BJ (cell line): ENCODE measurements around the gene NPR2. TPM values are rescaled to one million over a fixed set of nuclear protein-coding genes. Genes with fewer than 3 reads are reported as not detected.

Experiments
- CTCF ChIA-PET: fragments of 350-600 bp; formaldehyde crosslinking; extraction: SDS; loops from one replicate; lab custom pipeline; 2021; ENCODE audit warnings: antibody characterized with exemption, inconsistent platforms; lab: Yijun Ruan, JAX
- POLR2A ChIA-PET: fragments of 300-600 bp; sonication (Branson Sonifier 250); formaldehyde crosslinking; extraction: SDS; loops from one replicate; lab custom pipeline; 2021; ENCODE audit warnings: antibody characterized with exemption; lab: Charles Lee
- DNase-seq: peaks from one replicate; pipeline ENCODE4 v3.0.0-alpha.2; 2011; ENCODE audit warnings: low read depth
- H3K27me3 ChIP-seq: 2 replicates; pipeline ENCODE4 v1.6.0; 2011; ENCODE audit warnings: low read length; ENCODE audit not compliant: control insufficient read depth, insufficient read depth
- H3K36me3 ChIP-seq: 2 replicates; pipeline ENCODE4 v1.5.1; 2011; ENCODE audit warnings: low read length; ENCODE audit not compliant: control insufficient read depth, insufficient read depth
- H3K4me3 ChIP-seq: 2 replicates; pipeline ENCODE4 v1.5.1; 2011; ENCODE audit warnings: low read depth, mild to moderate bottlenecking, control low read depth, low read length
- polyA plus RNA-seq: library from polyadenylated mRNA; depleted of rRNA; stranded (reverse); fragments of >200 nt; gene quantifications from 2 replicates; pipeline ENCODE4 v1.2.3, GENCODE V29; 2011
- TF ChIP-seq, protein P1 (sequence below): IDR thresholded peaks from 2 replicates; pipeline ENCODE4 v1.5.1; 2011; ENCODE audit warnings: low read depth, mild to moderate bottlenecking, control low read depth, inconsistent platforms, low read length, moderate library complexity; ENCODE audit not compliant: insufficient read depth

Gene NPR2
- polyA plus RNA-seq, 1 experiment = 33.4 TPM

DNA sequence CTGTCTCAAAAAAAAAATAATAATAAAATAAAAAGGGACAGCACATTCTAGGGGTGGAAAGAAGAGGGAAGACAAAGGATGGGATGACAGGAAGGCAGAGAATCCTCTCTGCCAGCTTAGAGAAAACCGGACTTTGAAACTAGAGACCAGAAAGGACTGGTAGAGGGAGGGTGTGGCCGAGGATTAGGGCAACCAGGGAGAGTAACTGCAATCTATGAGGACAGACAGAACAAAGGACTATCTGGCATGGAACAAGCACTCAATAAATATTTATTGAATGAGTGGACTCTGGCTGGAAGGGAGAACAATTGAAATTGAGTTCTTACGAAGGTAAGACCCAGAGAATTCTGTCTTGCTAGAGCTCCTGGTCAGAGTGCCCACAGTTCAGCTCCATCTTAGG is 44.8 kb upstream of the NPR2 start:
- H3K4me3 ChIP-seq = peak overlapping the region; percentile 5; the same call in 1 of the 2 replicates
- DNase-seq = no peak
- TF ChIP-seq, protein P1, sequence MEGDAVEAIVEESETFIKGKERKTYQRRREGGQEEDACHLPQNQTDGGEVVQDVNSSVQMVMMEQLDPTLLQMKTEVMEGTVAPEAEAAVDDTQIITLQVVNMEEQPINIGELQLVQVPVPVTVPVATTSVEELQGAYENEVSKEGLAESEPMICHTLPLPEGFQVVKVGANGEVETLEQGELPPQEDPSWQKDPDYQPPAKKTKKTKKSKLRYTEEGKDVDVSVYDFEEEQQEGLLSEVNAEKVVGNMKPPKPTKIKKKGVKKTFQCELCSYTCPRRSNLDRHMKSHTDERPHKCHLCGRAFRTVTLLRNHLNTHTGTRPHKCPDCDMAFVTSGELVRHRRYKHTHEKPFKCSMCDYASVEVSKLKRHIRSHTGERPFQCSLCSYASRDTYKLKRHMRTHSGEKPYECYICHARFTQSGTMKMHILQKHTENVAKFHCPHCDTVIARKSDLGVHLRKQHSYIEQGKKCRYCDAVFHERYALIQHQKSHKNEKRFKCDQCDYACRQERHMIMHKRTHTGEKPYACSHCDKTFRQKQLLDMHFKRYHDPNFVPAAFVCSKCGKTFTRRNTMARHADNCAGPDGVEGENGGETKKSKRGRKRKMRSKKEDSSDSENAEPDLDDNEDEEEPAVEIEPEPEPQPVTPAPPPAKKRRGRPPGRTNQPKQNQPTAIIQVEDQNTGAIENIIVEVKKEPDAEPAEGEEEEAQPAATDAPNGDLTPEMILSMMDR = no peak
- POLR2A ChIA-PET = interaction anchor here (0.6 to 0.7 kb wide), 3 partner anchors 14 to 674 kb away, joined by 3 to 20 read pairs (median 5); partner anchors contain the start of genes CREB3, TLN1 and VCP
- peaks cover 17% of the 10 kb centered on the region for H3K36me3 ChIP-seq
- H3K27me3 ChIP-seq = no peaks in the 10 kb centered on the region
- CTCF ChIA-PET = interaction anchor here (1.1 to 7.2 kb wide), 4 partner anchors 10 to 67 kb away, joined by 3 to 78 read pairs (median 8); partner anchors contain the start of gene HINT2

DNA sequence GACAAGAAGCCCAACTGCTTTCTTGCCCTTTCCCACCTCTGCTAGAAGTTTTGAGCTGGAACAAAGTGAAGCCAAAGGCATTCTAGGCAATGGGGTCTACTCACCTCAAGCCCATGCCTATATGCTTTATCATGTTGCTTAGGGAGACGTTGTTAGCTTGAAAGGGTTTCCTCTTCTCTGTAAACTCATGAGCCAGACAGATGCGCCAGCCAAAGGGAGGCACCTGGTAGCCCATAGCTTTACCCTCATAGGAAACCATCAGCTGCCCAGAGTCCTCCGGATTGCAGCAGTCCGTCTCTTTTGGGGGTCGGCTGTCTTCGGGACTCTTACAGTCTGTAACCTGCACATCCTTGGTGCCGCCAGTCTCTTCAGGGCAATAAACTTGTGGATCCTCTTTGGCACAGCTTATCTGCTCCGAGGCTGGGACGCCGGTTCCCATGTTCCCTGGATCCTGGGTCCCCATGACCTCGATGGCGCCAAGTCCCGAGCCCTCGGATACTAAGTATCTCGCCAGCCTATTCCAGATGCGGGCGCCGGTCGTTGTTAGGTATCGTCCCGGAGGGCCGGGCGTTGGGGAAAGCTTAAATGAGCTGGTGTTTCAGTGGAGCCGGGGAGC is 43.0 kb upstream of the NPR2 start:
- POLR2A ChIA-PET = interaction anchor here (0.8 to 1.6 kb wide), 2 partner anchors 16 to 20 kb away, joined by 4 to 11 read pairs; partner anchors contain the start of genes CREB3 and TLN1
- TF ChIP-seq, protein P1 = no peak
- CTCF ChIA-PET = interaction anchor here (0.6 to 7.2 kb wide), 10 partner anchors 9 to 65 kb away, joined by 3 to 78 read pairs (median 4); partner anchors contain the start of gene HINT2
- no peaks in the 10 kb centered on the region for H3K27me3 ChIP-seq
- no peak for DNase-seq
- H3K4me3 ChIP-seq = peak overlapping the region; percentile 65
- H3K36me3 ChIP-seq = peaks cover 28% of the 10 kb centered on the region

DNA sequence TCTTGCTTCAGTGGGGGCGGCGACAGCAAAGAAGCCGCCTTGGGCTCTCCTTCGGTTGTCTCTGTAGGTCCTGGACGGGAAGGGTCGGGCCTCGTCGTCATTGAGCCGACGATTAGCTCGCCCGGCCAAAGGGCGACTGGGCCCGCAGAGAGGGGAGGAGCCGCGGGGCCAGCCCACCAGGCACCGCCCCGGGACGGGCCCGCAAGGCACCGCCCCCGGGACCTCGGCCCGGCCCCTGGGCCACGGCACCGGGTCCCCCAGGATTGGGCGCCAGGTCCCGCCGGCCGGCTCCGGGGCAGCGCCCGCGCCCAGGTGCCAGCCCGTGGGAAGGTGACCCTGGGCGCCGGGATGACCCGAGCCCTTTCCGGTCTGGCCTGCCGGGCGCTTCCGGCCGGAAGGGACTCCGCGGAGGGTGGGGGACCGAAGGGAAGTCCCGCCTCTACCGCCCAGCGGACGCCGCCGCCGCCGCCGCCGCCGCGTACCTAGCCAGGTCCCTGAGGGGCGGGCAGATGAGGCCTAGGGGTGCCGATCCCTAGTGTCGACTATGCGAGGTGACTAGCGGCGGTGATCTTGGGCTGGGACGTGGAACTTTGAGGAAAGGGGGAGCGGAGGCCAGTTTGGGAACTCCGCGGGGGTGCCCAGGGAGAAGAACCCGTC is 42.4 kb upstream of the NPR2 start, which contains the start of the genes GBA2 and RGP1:
TSS of gene GBA2 (minus strand) at position 371 of the 657 bp plus-strand sequence. CDS start 524 bp downstream, outside the sequence.
TSS of gene RGP1 (plus strand) at position 430 of the 657 bp plus-strand sequence. CDS start 469 bp downstream, outside the sequence.
- POLR2A ChIA-PET = interaction anchor here (0.8 to 1.6 kb wide), 2 partner anchors 17 to 21 kb away, joined by 4 to 11 read pairs; partner anchors contain the start of genes CREB3 and TLN1
- no peak for DNase-seq
- no peaks in the 10 kb centered on the region for H3K27me3 ChIP-seq
- TF ChIP-seq, protein P1 = no peak
- CTCF ChIA-PET = interaction anchor here (0.6 to 7.2 kb wide), 10 partner anchors 8 to 65 kb away, joined by 3 to 78 read pairs (median 4); partner anchors contain the start of gene HINT2
- H3K36me3 ChIP-seq = peaks cover 26% of the 10 kb centered on the region
- peak within 1 kb of the TSS; percentile 65 for H3K4me3 ChIP-seq

DNA sequence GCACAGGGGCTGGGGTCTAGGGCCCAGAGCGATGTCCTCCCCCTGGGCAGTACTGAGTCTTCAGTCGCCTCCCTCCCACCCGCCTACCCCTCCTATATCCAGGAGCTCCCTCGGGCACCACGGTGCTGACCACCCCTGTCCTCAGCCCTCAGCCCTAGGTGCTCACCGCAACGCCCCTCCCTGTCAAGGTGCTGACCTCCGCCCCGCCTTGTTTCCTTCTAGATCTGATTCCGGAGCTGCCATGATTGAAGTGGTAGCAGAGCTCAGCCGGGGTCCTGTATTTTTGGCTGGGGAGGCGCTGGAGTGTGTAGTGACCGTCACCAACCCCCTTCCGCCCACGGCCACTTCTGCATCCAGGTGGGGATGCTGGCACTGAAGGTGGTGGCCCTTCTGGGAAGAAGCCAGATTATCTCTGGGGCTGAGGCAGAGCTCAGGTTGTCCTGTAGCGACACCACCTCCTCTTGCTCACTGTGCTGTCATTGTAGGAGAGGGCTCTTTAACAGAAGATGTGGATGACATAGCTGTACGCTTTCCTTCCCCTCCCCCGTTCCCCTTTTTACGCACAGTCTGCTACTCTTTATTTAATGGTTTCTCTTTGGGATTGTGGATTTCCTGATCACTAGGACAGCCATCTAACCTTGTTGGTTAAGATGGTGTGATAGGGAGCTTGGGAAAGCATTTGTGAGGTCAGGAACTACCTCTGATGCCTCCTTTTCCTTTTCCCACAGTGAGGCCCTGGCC is 41.7 kb upstream of the NPR2 start:
- peak overlapping the region; percentile 65 for H3K4me3 ChIP-seq
- ChIA-PET CTCF (interaction anchor here (0.6 to 7.2 kb wide), 4 partner anchors 13 to 53 kb away, joined by 3 to 78 read pairs (median 8); no protein-coding TSS in a partner anchor), POLR2A (interaction anchor here (0.6 kb wide), 1 partner anchor 59 kb away, joined by 3 read pairs; no protein-coding TSS in a partner anchor)
- H3K27me3 ChIP-seq = no peaks in the 10 kb centered on the region
- TF ChIP-seq, protein P1 = no peak
- DNase-seq = no peak
- H3K36me3 ChIP-seq = peaks cover 26% of the 10 kb centered on the region
